ENCODE data around the gene CCN5. TPM values are rescaled to one million over a fixed set of nuclear protein-coding genes. Genes with fewer than 3 reads are reported as not detected.
A peak's percentile ranks its signal among the peaks of the same experiment; 100 is the strongest.

The CCN5 gene
- total and polyA plus RNA-seq, 2 of the 13 experiments (the other 11 are each of a cell fraction or from before 2014, with no cell fraction given), result 0.12 TPM; not detected in 1

DNA sequence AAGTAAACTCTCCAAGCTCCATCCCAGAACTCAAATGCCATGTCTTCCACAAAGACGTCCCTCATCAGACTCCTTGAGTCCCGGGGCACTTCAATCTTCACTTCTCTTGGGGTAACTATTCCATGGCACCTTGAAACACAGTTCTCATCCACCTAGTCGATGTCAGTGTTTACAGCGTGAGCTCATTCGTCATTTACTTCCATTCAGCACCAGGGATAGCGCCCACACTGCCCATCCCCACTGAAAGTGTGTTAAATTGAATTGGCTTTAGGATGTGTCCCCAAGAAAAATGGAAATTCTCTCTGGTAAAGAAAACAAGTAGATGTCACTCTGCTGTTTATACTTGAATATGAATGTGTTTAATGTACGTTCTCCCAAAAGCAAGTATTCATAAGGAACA lies 61.8 kb downstream of the CCN5 start (continued):
- TF ChIP-seq, protein P1, sequence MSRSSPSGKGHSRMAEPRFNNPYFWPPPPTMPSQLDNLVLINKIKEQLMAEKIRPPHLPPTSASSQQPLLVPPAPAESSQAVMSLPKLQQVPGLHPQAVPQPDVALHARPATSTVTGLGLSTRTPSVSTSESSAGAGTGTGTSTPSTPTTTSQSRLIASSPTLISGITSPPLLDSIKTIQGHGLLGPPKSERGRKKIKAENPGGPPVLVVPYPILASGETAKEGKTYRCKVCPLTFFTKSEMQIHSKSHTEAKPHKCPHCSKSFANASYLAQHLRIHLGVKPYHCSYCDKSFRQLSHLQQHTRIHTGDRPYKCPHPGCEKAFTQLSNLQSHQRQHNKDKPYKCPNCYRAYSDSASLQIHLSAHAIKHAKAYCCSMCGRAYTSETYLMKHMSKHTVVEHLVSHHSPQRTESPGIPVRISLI (CRISPR knock-in tag; IDR thresholded peaks at IDR 0.05; ENCODE audit: borderline replicate concordance), result no peak
- TF ChIP-seq JUND (CRISPR knock-in tag; IDR thresholded peaks at IDR 0.05) (no peak), THYN1 (CRISPR knock-in tag; IDR thresholded peaks at IDR 0.05; ENCODE audit: borderline replicate concordance, low read depth) (no peak), FOXP1 (IDR thresholded peaks at IDR 0.05) (no peak), FOXP1 (CRISPR knock-in tag; IDR thresholded peaks at IDR 0.05) (0 out of 2 replicates have a peak, but pooled peaks have one; percentile 42), SUZ12 (IDR thresholded peaks at IDR 0.05; ENCODE audit: low read depth, low read length) (no peak), HOXA3 (CRISPR knock-in tag; IDR thresholded peaks at IDR 0.05) (no peak), NFYC (CRISPR knock-in tag; IDR thresholded peaks at IDR 0.05) (no peak), PITX1 (CRISPR knock-in tag; IDR thresholded peaks at IDR 0.05) (no peak), ZC3H13 (CRISPR knock-in tag; IDR thresholded peaks at IDR 0.05) (no peak), PCBP2 (optimal IDR thresholded peaks at IDR 0.05; ENCODE audit: low read depth, low read length, poor library complexity, severe bottlenecking) (no peak)
- TF ChIP-seq, protein P2, sequence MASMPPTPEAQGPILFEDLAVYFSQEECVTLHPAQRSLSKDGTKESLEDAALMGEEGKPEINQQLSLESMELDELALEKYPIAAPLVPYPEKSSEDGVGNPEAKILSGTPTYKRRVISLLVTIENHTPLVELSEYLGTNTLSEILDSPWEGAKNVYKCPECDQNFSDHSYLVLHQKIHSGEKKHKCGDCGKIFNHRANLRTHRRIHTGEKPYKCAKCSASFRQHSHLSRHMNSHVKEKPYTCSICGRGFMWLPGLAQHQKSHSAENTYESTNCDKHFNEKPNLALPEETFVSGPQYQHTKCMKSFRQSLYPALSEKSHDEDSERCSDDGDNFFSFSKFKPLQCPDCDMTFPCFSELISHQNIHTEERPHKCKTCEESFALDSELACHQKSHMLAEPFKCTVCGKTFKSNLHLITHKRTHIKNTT (CRISPR knock-in tag; IDR thresholded peaks at IDR 0.05), result no peak
- TF ChIP-seq, protein P3, sequence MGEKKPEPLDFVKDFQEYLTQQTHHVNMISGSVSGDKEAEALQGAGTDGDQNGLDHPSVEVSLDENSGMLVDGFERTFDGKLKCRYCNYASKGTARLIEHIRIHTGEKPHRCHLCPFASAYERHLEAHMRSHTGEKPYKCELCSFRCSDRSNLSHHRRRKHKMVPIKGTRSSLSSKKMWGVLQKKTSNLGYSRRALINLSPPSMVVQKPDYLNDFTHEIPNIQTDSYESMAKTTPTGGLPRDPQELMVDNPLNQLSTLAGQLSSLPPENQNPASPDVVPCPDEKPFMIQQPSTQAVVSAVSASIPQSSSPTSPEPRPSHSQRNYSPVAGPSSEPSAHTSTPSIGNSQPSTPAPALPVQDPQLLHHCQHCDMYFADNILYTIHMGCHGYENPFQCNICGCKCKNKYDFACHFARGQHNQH (CRISPR knock-in tag; IDR thresholded peaks at IDR 0.05), result no peak

Other genes with a start within 250 kb of the CCN5 start
- gene TTPAL, start 239.5 kb upstream of the CCN5 start, total RNA-seq (2016; rRNA removed; fragmentation: Illumina TruSeq; extraction: Trizol), result 18.8 and 25.0 TPM in 2 replicates
- gene TTPAL, start 239.5 kb upstream of the CCN5 start, polyA plus RNA-seq (2011; rRNA removed), result 4.3 and 6.5 TPM in 2 replicates
- 53.5 and 82.0 TPM in 2 replicates for gene SERINC3, start 193.3 kb upstream of the CCN5 start, total RNA-seq (2016; rRNA removed; fragmentation: Illumina TruSeq; extraction: Trizol)
- gene SERINC3, start 193.3 kb upstream of the CCN5 start, polyA plus RNA-seq (2011; rRNA removed), result 208 and 226 TPM in 2 replicates
- gene PKIG, start 132.8 kb upstream of the CCN5 start, total RNA-seq (2016; rRNA removed; fragmentation: Illumina TruSeq; extraction: Trizol), result 44.5 and 47.6 TPM in 2 replicates
- 30.8 and 31.0 TPM in 2 replicates for gene PKIG, start 132.8 kb upstream of the CCN5 start, polyA plus RNA-seq (2011; rRNA removed)
- 2.5 and 2.7 TPM in 2 replicates for gene ADA, start 63.7 kb upstream of the CCN5 start, total RNA-seq (2016; rRNA removed; fragmentation: Illumina TruSeq; extraction: Trizol)
- 9.8 and 11.3 TPM in 2 replicates for gene ADA, start 63.7 kb upstream of the CCN5 start, polyA plus RNA-seq (2011; rRNA removed)
- not detected in 2 replicates for gene KCNK15, start 30.5 kb downstream of the CCN5 start, total RNA-seq (2016; rRNA removed; fragmentation: Illumina TruSeq; extraction: Trizol)
- gene KCNK15, start 30.5 kb downstream of the CCN5 start, polyA plus RNA-seq (2011; rRNA removed), result 0.03 TPM in 1 of 2 replicates, not detected in the other
- gene RIMS4, start 95.2 kb downstream of the CCN5 start, total RNA-seq (2016; rRNA removed; fragmentation: Illumina TruSeq; extraction: Trizol), result 0.07 and 0.18 TPM in 2 replicates
- 0.01 and 0.09 TPM in 2 replicates for gene RIMS4, start 95.2 kb downstream of the CCN5 start, polyA plus RNA-seq (2011; rRNA removed)
- gene YWHAB, start 170.3 kb downstream of the CCN5 start, total RNA-seq (2016; rRNA removed; fragmentation: Illumina TruSeq; extraction: Trizol), result 121 and 184 TPM in 2 replicates
- gene YWHAB, start 170.3 kb downstream of the CCN5 start, polyA plus RNA-seq (2011; rRNA removed), result 64.0 and 77.2 TPM in 2 replicates
- 6.4 and 30.8 TPM in 2 replicates for gene PABPC1L, start 194.7 kb downstream of the CCN5 start, total RNA-seq (2016; rRNA removed; fragmentation: Illumina TruSeq; extraction: Trizol)
- 252 and 283 TPM in 2 replicates for gene PABPC1L, start 194.7 kb downstream of the CCN5 start, polyA plus RNA-seq (2011; rRNA removed)
- gene TOMM34, start 245.0 kb downstream of the CCN5 start, total RNA-seq (2016; rRNA removed; fragmentation: Illumina TruSeq; extraction: Trizol), result 52.0 and 73.0 TPM in 2 replicates
- 36.2 and 38.3 TPM in 2 replicates for gene TOMM34, start 245.0 kb downstream of the CCN5 start, polyA plus RNA-seq (2011; rRNA removed)